ENCODE results near the gene GUCA2A.

Gene GUCA2A

GRCh38 chr1:42139444-42139843, 25.1 kb downstream of the GUCA2A start:
- Histone ChIP-seq H3K36me3 (ENCODE audit: insufficient read depth, low read length) (no peaks in the 10 kb centered on the region), H3K9ac (ENCODE audit: low read length) (no peak overlapping the region), H3K27ac (ENCODE audit: low read depth, low read length) (no peak overlapping the region), H3K9me3 (ENCODE audit: low read length) (no peaks in the 10 kb centered on the region), H3K27me3 (ENCODE audit: control insufficient read depth in 1 of 2, insufficient read depth in 2 of 2, low read length in 2 of 2) (peaks cover 0 to 4% of the 10 kb centered on the region in 2 donors), H3K4me3 (ENCODE audit: low read depth in 1 of 2, low read length in 2 of 2) (no peak overlapping the region), H3K4me1 (ENCODE audit: insufficient read depth, low read length) (no peaks in the 10 kb centered on the region)

DNA sequence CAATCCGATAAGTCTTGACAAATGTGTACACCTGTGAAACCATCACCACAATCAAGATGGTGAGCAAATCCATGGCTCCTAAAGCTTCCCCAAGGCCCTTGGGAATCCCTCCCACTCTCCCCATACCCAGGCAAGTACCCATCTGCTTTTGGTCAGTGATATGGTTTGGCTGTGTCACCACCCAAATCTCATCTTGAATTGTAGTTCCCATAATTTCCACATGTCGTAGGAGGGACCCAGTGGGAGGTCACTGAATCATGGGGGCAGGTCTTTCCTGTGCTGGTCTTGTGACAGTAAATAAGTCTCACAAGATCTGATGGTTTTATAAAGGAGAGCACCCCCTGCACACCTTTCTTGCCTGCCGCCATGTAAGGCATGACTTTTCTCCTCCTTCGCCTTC, 26.0 kb downstream of the GUCA2A start:
- Histone ChIP-seq H3K36me3 (ENCODE audit: insufficient read depth, low read length) (no peaks in the 10 kb centered on the region), H3K27me3 (ENCODE audit: control insufficient read depth in 1 of 2, insufficient read depth in 2 of 2, low read length in 2 of 2) (peaks cover 0 to under 1% of the 10 kb centered on the region in 2 donors), H3K4me3 (ENCODE audit: low read depth in 1 of 2, low read length in 2 of 2) (no peak overlapping the region), H3K27ac (ENCODE audit: low read depth, low read length) (no peak overlapping the region), H3K9me3 (ENCODE audit: low read length) (no peaks in the 10 kb centered on the region), H3K9ac (ENCODE audit: low read length) (no peak overlapping the region), H3K4me1 (ENCODE audit: insufficient read depth, low read length) (no peaks in the 10 kb centered on the region)

DNA sequence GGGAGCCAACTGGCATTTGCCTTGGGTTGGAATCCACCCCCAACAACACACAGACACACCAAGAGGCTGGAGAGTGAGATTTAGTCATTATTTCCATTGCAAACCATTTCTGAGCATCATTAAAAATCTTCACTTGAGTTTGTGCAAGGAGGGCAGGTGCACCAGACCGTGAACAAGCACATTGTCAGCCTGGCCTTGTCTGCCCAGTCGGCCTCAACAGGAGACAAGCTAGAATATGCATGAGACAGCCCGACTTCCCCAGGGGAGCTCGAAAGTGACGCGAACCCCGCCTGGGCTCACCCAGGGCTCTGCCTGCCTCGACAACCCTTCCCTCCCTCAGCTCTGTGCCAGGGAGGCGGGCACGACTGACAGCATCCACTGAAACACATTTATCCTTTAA, 26.8 kb downstream of the GUCA2A start:
- Histone ChIP-seq H3K4me3 (ENCODE audit: low read depth in 1 of 2, low read length in 2 of 2) (no peak overlapping the region), H3K27me3 (ENCODE audit: control insufficient read depth in 1 of 2, insufficient read depth in 2 of 2, low read length in 2 of 2) (no peaks in the 10 kb centered on the region), H3K9me3 (ENCODE audit: low read length) (no peaks in the 10 kb centered on the region), H3K9ac (ENCODE audit: low read length) (no peak overlapping the region), H3K27ac (ENCODE audit: low read depth, low read length) (no peak overlapping the region), H3K36me3 (ENCODE audit: insufficient read depth, low read length) (no peaks in the 10 kb centered on the region), H3K4me1 (ENCODE audit: insufficient read depth, low read length) (no peaks in the 10 kb centered on the region)

DNA sequence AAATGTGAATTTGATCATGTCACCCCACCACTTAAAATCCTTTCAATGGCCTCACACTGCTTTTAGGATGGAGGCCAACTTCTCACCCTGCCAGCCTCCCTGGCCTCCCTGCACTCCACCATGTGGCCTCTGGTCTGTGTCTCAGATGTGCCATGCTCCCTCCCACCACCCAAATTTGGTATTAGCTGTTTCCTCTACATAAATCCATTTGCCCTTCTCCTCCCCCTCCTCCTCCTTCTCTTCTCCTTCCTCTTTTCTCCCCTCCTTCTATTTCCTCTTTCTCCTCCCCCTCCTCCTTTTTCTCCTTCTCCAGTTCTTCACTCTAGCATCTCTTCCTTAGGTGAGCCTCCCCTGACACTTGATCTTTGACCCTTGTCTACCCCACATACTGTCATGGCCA, 28.1 kb downstream of the GUCA2A start:
- Histone ChIP-seq H3K27me3 (ENCODE audit: control insufficient read depth in 1 of 2, insufficient read depth in 2 of 2, low read length in 2 of 2) (no peaks in the 10 kb centered on the region), H3K9me3 (ENCODE audit: low read length) (no peaks in the 10 kb centered on the region), H3K4me1 (ENCODE audit: insufficient read depth, low read length) (no peaks in the 10 kb centered on the region), H3K27ac (ENCODE audit: low read depth, low read length) (no peak overlapping the region), H3K4me3 (ENCODE audit: low read depth in 1 of 2, low read length in 2 of 2) (no peak overlapping the region), H3K9ac (ENCODE audit: low read length) (no peak overlapping the region), H3K36me3 (ENCODE audit: insufficient read depth, low read length) (no peaks in the 10 kb centered on the region)

GRCh38 chr1:42135426-42135825, 29.1 kb downstream of the GUCA2A start:
- H3K27me3 ChIP-seq (ENCODE audit: control insufficient read depth in 1 of 2, insufficient read depth in 2 of 2, low read length in 2 of 2) = no peaks in the 10 kb centered on the region
- no peak overlapping the region for H3K4me3 ChIP-seq (ENCODE audit: low read depth in 1 of 2, low read length in 2 of 2)
- no peak overlapping the region for H3K9ac ChIP-seq (ENCODE audit: low read length)
- no peaks in the 10 kb centered on the region for H3K4me1 ChIP-seq (ENCODE audit: insufficient read depth, low read length)
- no peaks in the 10 kb centered on the region for H3K36me3 ChIP-seq (ENCODE audit: insufficient read depth, low read length)
- H3K9me3 ChIP-seq (ENCODE audit: low read length) = no peaks in the 10 kb centered on the region
- H3K27ac ChIP-seq (ENCODE audit: low read depth, low read length) = no peak overlapping the region

DNA sequence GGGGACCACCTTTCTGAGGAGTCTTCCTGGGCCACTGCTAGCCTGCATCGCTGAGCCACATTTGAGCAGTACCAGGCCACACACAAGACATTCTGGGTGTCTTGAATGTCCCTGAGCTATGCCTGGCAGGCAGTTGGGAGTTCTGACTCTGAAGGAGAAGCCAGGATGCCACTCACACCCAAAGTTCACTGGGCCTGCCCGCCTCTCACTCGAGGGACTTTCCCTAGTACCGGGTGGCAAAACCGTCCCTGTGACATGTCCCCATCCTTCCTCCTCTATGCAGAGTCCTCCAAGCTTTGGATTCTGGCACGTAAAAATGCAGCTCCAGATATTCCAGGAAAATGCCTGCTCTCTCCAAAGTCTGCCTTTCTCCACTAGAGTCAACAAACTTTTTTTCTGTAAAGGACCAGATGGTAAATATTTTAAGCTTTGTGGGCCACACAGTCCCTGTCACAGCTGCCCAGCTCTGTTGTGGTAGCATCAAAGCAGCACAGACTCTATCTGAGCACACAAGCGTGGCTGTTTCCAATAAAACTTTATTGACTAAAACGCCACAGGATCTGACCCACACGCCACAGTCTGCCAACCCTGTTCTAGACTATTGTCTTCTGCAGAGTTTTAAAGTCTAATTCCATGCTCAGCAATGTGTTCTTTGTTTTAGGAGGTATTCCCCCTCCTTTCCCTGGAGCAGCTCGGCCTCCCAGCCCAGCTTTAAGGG, 30.6 kb downstream of the GUCA2A start:
- no peak overlapping the region for H3K27ac ChIP-seq (ENCODE audit: low read depth, low read length)
- H3K9me3 ChIP-seq (ENCODE audit: low read length) = no peaks in the 10 kb centered on the region
- H3K36me3 ChIP-seq (ENCODE audit: insufficient read depth, low read length) = no peaks in the 10 kb centered on the region
- no peak overlapping the region for H3K4me3 ChIP-seq (ENCODE audit: low read depth in 1 of 2, low read length in 2 of 2)
- no peaks in the 10 kb centered on the region for H3K27me3 ChIP-seq (ENCODE audit: control insufficient read depth in 1 of 2, insufficient read depth in 2 of 2, low read length in 2 of 2)
- no peak overlapping the region for H3K9ac ChIP-seq (ENCODE audit: low read length)
- H3K4me1 ChIP-seq (ENCODE audit: insufficient read depth, low read length) = no peaks in the 10 kb centered on the region

DNA sequence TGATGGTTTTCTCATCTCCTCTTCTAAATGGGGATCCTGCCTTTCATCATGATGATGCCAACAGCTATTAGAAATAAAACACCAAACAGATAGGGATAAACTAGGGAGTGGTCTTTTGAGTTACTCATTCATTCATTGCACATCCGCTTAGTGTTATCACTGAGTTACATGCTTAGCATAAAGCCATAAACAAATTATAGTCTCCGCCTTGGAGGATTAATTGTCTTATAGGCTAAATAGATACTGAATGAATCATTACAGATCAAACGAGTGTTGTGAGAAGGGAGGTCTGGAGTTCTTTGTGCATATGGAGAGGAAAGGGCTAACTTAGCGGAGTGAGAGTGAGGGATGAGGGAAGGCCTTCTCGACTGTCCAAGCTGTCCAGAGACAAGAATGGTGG, 31.2 kb downstream of the GUCA2A start:
- H3K27me3 ChIP-seq (ENCODE audit: control insufficient read depth in 1 of 2, insufficient read depth in 2 of 2, low read length in 2 of 2) = no peaks in the 10 kb centered on the region
- no peak overlapping the region for H3K9ac ChIP-seq (ENCODE audit: low read length)
- H3K36me3 ChIP-seq (ENCODE audit: insufficient read depth, low read length) = no peaks in the 10 kb centered on the region
- H3K9me3 ChIP-seq (ENCODE audit: low read length) = no peaks in the 10 kb centered on the region
- H3K4me3 ChIP-seq (ENCODE audit: low read depth in 1 of 2, low read length in 2 of 2) = no peak overlapping the region
- H3K4me1 ChIP-seq (ENCODE audit: insufficient read depth, low read length) = no peaks in the 10 kb centered on the region
- no peak overlapping the region for H3K27ac ChIP-seq (ENCODE audit: low read depth, low read length)

- no peaks in the 10 kb centered on the region for H3K36me3 ChIP-seq (ENCODE audit: insufficient read depth, low read length)
- H3K4me1 ChIP-seq (ENCODE audit: insufficient read depth, low read length) = no peaks in the 10 kb centered on the region
- no peaks in the 10 kb centered on the region for H3K9me3 ChIP-seq (ENCODE audit: low read length)
- no peaks in the 10 kb centered on the region for H3K27me3 ChIP-seq (ENCODE audit: control insufficient read depth in 1 of 2, insufficient read depth in 2 of 2, low read length in 2 of 2)
- no peak overlapping the region for H3K27ac ChIP-seq (ENCODE audit: low read depth, low read length)
- H3K9ac ChIP-seq (ENCODE audit: low read length) = no peak overlapping the region
- H3K4me3 ChIP-seq (ENCODE audit: low read depth in 1 of 2, low read length in 2 of 2) = no peak overlapping the region
Observed at GRCh38 chr1:42130061-42130660, 34.4 kb downstream of the GUCA2A start.

GRCh38 chr1:42128964-42129363, 35.6 kb downstream of the GUCA2A start:
- Histone ChIP-seq H3K9ac (ENCODE audit: low read length) (no peak overlapping the region), H3K36me3 (ENCODE audit: insufficient read depth, low read length) (no peaks in the 10 kb centered on the region), H3K4me1 (ENCODE audit: insufficient read depth, low read length) (no peaks in the 10 kb centered on the region), H3K9me3 (ENCODE audit: low read length) (no peaks in the 10 kb centered on the region), H3K27ac (ENCODE audit: low read depth, low read length) (no peak overlapping the region), H3K27me3 (ENCODE audit: control insufficient read depth in 1 of 2, insufficient read depth in 2 of 2, low read length in 2 of 2) (no peaks in the 10 kb centered on the region), H3K4me3 (ENCODE audit: low read depth in 1 of 2, low read length in 2 of 2) (no peak overlapping the region)

DNA sequence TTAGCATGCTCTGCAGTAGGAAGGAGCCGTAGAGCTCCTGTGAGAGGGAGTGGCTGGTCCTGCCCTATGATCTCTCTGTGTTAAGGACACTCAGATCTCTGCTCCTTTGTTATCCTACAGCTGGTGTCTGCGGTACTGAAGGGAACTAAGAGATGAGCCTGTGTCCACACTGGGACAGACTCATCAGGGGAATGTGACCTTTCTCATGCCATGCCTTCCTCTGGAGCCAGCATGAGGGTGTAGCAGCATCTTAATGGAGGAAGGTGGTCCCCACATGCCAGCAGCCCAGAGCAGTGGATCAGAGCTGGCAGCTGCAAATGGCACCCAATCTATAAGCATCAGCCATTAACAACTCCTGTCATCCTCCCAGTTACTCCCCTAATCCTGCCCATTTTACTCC, 36.0 kb downstream of the GUCA2A start:
- no peaks in the 10 kb centered on the region for H3K9me3 ChIP-seq (ENCODE audit: low read length)
- H3K9ac ChIP-seq (ENCODE audit: low read length) = no peak overlapping the region
- H3K27ac ChIP-seq (ENCODE audit: low read depth, low read length) = no peak overlapping the region
- no peaks in the 10 kb centered on the region for H3K4me1 ChIP-seq (ENCODE audit: insufficient read depth, low read length)
- H3K27me3 ChIP-seq (ENCODE audit: control insufficient read depth in 1 of 2, insufficient read depth in 2 of 2, low read length in 2 of 2) = no peaks in the 10 kb centered on the region
- H3K36me3 ChIP-seq (ENCODE audit: insufficient read depth, low read length) = no peaks in the 10 kb centered on the region
- H3K4me3 ChIP-seq (ENCODE audit: low read depth in 1 of 2, low read length in 2 of 2) = no peak overlapping the region

GRCh38 chr1:42127767-42128166, 36.8 kb downstream of the GUCA2A start:
- no peak overlapping the region for H3K27ac ChIP-seq (ENCODE audit: low read depth, low read length)
- no peaks in the 10 kb centered on the region for H3K9me3 ChIP-seq (ENCODE audit: low read length)
- H3K4me3 ChIP-seq (ENCODE audit: low read depth in 1 of 2, low read length in 2 of 2) = no peak overlapping the region
- H3K9ac ChIP-seq (ENCODE audit: low read length) = no peak overlapping the region
- H3K27me3 ChIP-seq (ENCODE audit: control insufficient read depth in 1 of 2, insufficient read depth in 2 of 2, low read length in 2 of 2) = no peaks in the 10 kb centered on the region
- H3K36me3 ChIP-seq (ENCODE audit: insufficient read depth, low read length) = no peaks in the 10 kb centered on the region
- H3K4me1 ChIP-seq (ENCODE audit: insufficient read depth, low read length) = no peaks in the 10 kb centered on the region

DNA sequence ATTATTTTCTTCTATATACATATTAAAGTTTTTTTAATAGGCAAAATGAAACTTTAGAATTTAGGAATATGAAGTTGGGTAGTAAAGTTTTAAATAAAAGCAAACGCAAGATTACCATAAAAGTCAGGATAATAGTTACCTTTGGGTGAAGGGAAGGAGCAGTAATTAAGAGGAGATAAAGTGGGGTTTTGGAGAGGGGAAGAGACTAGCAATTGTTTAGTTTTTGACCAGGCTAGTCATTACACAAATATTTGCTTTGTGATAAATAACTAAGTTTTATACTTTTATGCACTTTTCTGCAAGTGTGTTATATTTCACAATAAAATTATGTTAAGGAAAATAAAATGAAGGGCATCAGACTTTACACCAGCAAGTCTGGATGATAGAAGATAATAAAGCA, 39.0 kb downstream of the GUCA2A start:
- Histone ChIP-seq H3K27me3 (ENCODE audit: control insufficient read depth in 1 of 2, insufficient read depth in 2 of 2, low read length in 2 of 2) (no peaks in the 10 kb centered on the region), H3K9me3 (ENCODE audit: low read length) (no peaks in the 10 kb centered on the region), H3K4me1 (ENCODE audit: insufficient read depth, low read length) (no peaks in the 10 kb centered on the region), H3K4me3 (ENCODE audit: low read depth in 1 of 2, low read length in 2 of 2) (no peak overlapping the region), H3K36me3 (ENCODE audit: insufficient read depth, low read length) (no peaks in the 10 kb centered on the region), H3K27ac (ENCODE audit: low read depth, low read length) (no peak overlapping the region), H3K9ac (ENCODE audit: low read length) (no peak overlapping the region)
